Astrocyte (in vitro differentiated cells and primary cell): Measurements from ENCODE around the gene REC114. TPM values are rescaled to one million over a fixed set of nuclear protein-coding genes. Genes with fewer than 3 reads are reported as not detected.
A peak's percentile ranks its signal among the peaks of the same experiment; 100 is the strongest.

ENCODE experiments used
- DNase-seq: peaks from one replicate; pipeline ENCODE4 v3.0.0-alpha.2; 2010; ENCODE audit warnings: low read depth
- FAIRE-seq: peaks from 2 replicates; lab custom pipeline; 2011; peaks lifted over from hg19 to GRCh38; lab: Jason Lieb, UNC
- H2AFZ ChIP-seq: 2 replicates; pipeline ENCODE4 v1.6.0; 2012; ENCODE audit warnings: low read depth, low read length, inconsistent platforms
- H3K27ac ChIP-seq: 2 replicates; pipeline ENCODE4 v1.5.1; 2011; ENCODE audit warnings: low read depth, low read length, inconsistent platforms
- H3K27me3 ChIP-seq: 2 replicates; pipeline ENCODE4 v1.6.0; 2011; ENCODE audit warnings: low read length, inconsistent platforms; ENCODE audit not compliant: insufficient read depth
- H3K36me3 ChIP-seq: 2 replicates; pipeline ENCODE4 v1.5.1; 2011; ENCODE audit warnings: low read length, inconsistent platforms; ENCODE audit not compliant: insufficient read depth
- H3K4me1 ChIP-seq: 2 replicates; pipeline ENCODE4 v1.5.1; 2011; ENCODE audit warnings: low read length, inconsistent platforms; ENCODE audit not compliant: insufficient read depth
- H3K4me2 ChIP-seq: 2 replicates; pipeline ENCODE4 v1.6.0; 2012; ENCODE audit warnings: low read length, inconsistent platforms
- H3K4me3 ChIP-seq: 2 replicates; pipeline ENCODE4 v1.5.1; 2011; ENCODE audit warnings: low read depth, mild to moderate bottlenecking, low read length, inconsistent platforms; ENCODE audit not compliant: insufficient read depth
- H3K79me2 ChIP-seq: 2 replicates; pipeline ENCODE4 v1.6.0; 2012; ENCODE audit warnings: mild to moderate bottlenecking, low read length, inconsistent platforms; ENCODE audit not compliant: insufficient read depth
- H3K9ac ChIP-seq: 2 replicates; pipeline ENCODE4 v1.6.0; 2012; ENCODE audit warnings: mild to moderate bottlenecking, low read length, inconsistent platforms
- H3K9me3 ChIP-seq: 2 replicates; pipeline ENCODE4 v1.5.1; 2012; ENCODE audit warnings: low read depth, mild to moderate bottlenecking, low read length, inconsistent platforms; ENCODE audit not compliant: insufficient read depth
- H4K20me1 ChIP-seq: 2 replicates; pipeline ENCODE4 v1.6.0; 2012; ENCODE audit warnings: low read length, inconsistent platforms; ENCODE audit not compliant: insufficient read depth
- H3K27ac Mint-ChIP-seq: one replicate; pipeline ENCODE4 v1.8.0; 2021; ENCODE audit warnings: mild to moderate bottlenecking, mixed read lengths; ENCODE audit not compliant: unreplicated experiment
- H3K27me3 Mint-ChIP-seq: one replicate; pipeline ENCODE4 v1.8.0; 2021; ENCODE audit warnings: low read depth, mixed read lengths; ENCODE audit not compliant: unreplicated experiment
- H3K36me3 Mint-ChIP-seq: one replicate; pipeline ENCODE4 v1.8.0; 2021; ENCODE audit warnings: low read depth, mixed read lengths; ENCODE audit not compliant: unreplicated experiment
- H3K4me1 Mint-ChIP-seq: one replicate; pipeline ENCODE4 v1.8.0; 2021; ENCODE audit warnings: low read depth, mixed read lengths; ENCODE audit not compliant: unreplicated experiment
- H3K4me3 Mint-ChIP-seq: one replicate; pipeline ENCODE4 v1.8.0; 2021; ENCODE audit warnings: mild to moderate bottlenecking, moderate library complexity, mixed read lengths; ENCODE audit not compliant: unreplicated experiment
- H3K9me3 Mint-ChIP-seq: one replicate; pipeline ENCODE4 v1.8.0; 2021; ENCODE audit warnings: mild to moderate bottlenecking, mixed read lengths; ENCODE audit not compliant: unreplicated experiment
- EZH2 ChIP-seq: IDR thresholded peaks from 2 replicates; pipeline ENCODE4 v1.6.1; 2012; ENCODE audit warnings: mild to moderate bottlenecking, low read length, inconsistent platforms; ENCODE audit not compliant: insufficient read depth
- total RNA-seq: library from RNA; stranded (reverse); gene quantifications from 2 replicates; pipeline ENCODE4 v1.2.1, GENCODE V29; 2021
- TF ChIP-seq, protein P1 (sequence below): IDR thresholded peaks from 2 replicates; pipeline ENCODE4 v1.5.1; 2011; ENCODE audit warnings: low read depth, mild to moderate bottlenecking, inconsistent platforms, low read length, moderate library complexity; ENCODE audit not compliant: insufficient read depth

REC114 gene
- total RNA-seq, 1 donor from 2014 or later, result not detected

DNA sequence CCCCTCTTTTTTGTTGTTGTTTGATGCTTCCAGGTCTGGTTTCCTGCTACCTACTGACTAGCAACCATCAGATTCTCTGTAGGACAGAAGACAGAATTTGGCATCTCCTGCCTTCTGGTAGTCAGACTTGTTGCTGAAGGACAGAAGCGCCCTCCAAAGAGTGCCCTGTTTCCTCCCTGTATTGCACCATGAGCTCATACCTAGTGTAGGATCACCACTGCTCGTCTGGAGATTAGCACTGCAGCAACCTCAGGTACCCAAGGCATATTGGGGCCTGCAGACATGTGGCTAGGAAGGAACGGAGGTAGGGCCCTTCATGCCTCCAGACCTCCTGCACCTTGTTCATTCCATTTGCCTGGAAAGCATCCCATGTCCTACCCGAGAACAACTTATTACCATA, 112.1 kb downstream of the REC114 start:
- H3K36me3 Mint-ChIP-seq, result peaks cover 3% of the 10 kb centered on the region
- H3K27ac Mint-ChIP-seq, result no peak overlapping the region
- no peaks in the 10 kb centered on the region for H3K79me2 ChIP-seq
- no peaks in the 10 kb centered on the region for H3K9me3 Mint-ChIP-seq
- H3K4me3 Mint-ChIP-seq, result no peak overlapping the region
- H2AFZ ChIP-seq, result no peak overlapping the region
- no peak overlapping the region for H3K4me2 ChIP-seq
- no peaks in the 10 kb centered on the region for H3K4me1 ChIP-seq
- no peaks in the 10 kb centered on the region for H3K9me3 ChIP-seq
- H3K27ac ChIP-seq, result no peak overlapping the region
- H4K20me1 ChIP-seq, result peaks cover 5% of the 10 kb centered on the region
- no peaks in the 10 kb centered on the region for H3K27me3 Mint-ChIP-seq
- no peak for FAIRE-seq
- no peak overlapping the region for H3K9ac ChIP-seq
- no peak for DNase-seq
- H3K36me3 ChIP-seq, result peaks cover 26% of the 10 kb centered on the region
- TF ChIP-seq EZH2, result no peak
- TF ChIP-seq, protein P1, sequence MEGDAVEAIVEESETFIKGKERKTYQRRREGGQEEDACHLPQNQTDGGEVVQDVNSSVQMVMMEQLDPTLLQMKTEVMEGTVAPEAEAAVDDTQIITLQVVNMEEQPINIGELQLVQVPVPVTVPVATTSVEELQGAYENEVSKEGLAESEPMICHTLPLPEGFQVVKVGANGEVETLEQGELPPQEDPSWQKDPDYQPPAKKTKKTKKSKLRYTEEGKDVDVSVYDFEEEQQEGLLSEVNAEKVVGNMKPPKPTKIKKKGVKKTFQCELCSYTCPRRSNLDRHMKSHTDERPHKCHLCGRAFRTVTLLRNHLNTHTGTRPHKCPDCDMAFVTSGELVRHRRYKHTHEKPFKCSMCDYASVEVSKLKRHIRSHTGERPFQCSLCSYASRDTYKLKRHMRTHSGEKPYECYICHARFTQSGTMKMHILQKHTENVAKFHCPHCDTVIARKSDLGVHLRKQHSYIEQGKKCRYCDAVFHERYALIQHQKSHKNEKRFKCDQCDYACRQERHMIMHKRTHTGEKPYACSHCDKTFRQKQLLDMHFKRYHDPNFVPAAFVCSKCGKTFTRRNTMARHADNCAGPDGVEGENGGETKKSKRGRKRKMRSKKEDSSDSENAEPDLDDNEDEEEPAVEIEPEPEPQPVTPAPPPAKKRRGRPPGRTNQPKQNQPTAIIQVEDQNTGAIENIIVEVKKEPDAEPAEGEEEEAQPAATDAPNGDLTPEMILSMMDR, result no peak
- no peaks in the 10 kb centered on the region for H3K4me1 Mint-ChIP-seq
- no peaks in the 10 kb centered on the region for H3K27me3 ChIP-seq
- no peak overlapping the region for H3K4me3 ChIP-seq

DNA sequence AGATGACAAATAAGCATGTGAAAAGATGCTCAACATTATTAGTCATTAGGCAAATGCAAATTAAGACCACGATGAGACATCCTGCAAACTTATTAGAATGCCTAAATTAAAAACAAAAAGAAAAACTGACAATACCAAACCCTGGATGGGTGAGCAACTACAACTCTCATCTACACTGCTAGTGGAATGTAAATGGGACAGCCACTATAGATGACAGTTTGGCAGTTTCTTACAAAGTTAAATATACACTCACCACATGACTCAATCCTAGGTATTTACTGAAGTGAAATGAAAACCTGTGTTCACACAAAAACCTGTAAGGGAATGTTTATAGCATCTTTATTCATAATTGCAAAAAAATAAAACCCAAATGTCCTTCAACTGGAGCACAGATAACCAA, 115.6 kb downstream of the REC114 start:
- no peak overlapping the region for H3K4me3 Mint-ChIP-seq
- no peaks in the 10 kb centered on the region for H3K9me3 Mint-ChIP-seq
- H3K4me1 Mint-ChIP-seq, result peaks cover 1% of the 10 kb centered on the region
- H3K27me3 Mint-ChIP-seq, result no peaks in the 10 kb centered on the region
- Histone ChIP-seq H3K4me2 (no peak overlapping the region), H3K79me2 (no peaks in the 10 kb centered on the region), H2AFZ (no peak overlapping the region), H4K20me1 (peaks cover 25% of the 10 kb centered on the region), H3K4me1 (no peaks in the 10 kb centered on the region), H3K27me3 (no peaks in the 10 kb centered on the region), H3K27ac (no peak overlapping the region), H3K4me3 (no peak overlapping the region), H3K36me3 (peaks cover 38% of the 10 kb centered on the region), H3K9me3 (no peaks in the 10 kb centered on the region), H3K9ac (no peak overlapping the region)
- FAIRE-seq, result no peak
- TF ChIP-seq EZH2, result no peak
- TF ChIP-seq, protein P1, result no peak
- no peak overlapping the region for H3K27ac Mint-ChIP-seq
- peaks cover 5% of the 10 kb centered on the region for H3K36me3 Mint-ChIP-seq
- no peak for DNase-seq

DNA sequence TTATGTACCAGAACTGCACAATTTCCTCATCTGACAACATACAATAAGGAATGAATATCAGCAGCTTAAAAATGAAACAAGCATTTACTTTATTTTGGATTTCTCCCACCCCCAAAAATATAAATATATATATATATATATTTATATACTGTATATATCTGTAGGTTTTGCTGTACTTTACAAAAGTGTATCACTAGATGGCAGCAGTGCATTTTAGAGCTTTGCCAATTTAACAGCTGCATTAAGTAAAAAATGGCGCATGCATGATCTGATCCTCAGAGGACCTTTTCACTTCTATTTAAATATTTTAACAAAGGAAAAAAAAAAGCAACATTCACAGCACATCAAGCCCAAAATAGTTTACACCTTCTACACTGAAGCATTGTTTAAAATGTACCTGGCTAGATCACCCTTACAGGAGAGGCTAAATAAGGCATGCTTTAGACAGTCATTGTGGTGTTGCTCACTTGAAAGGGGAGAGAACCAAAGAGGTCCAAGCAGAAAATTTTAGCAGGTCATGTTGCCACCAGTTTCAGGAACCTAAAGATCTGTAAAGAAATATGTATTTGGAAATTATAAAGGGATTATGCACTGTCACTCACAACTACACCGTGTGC, 117.6 kb downstream of the REC114 start:
- Histone ChIP-seq H3K27me3 (no peaks in the 10 kb centered on the region), H3K4me2 (no peak overlapping the region), H2AFZ (no peak overlapping the region), H3K36me3 (peaks cover 38% of the 10 kb centered on the region), H4K20me1 (peaks cover 40% of the 10 kb centered on the region), H3K79me2 (no peaks in the 10 kb centered on the region), H3K27ac (no peak overlapping the region), H3K4me3 (no peak overlapping the region), H3K9ac (no peak overlapping the region), H3K4me1 (peaks cover 10% of the 10 kb centered on the region), H3K9me3 (no peaks in the 10 kb centered on the region)
- Mint-ChIP-seq H3K36me3 (peaks cover 7% of the 10 kb centered on the region), H3K27me3 (no peaks in the 10 kb centered on the region), H3K9me3 (no peaks in the 10 kb centered on the region), H3K4me3 (no peak overlapping the region), H3K4me1 (peaks cover 8% of the 10 kb centered on the region), H3K27ac (no peak overlapping the region)
- no peak for FAIRE-seq
- TF ChIP-seq, protein P1, result peak; percentile 31
- no peak for TF ChIP-seq EZH2
- peak; percentile 42 for DNase-seq
